Endometrium (tissue), 2 donors: Measurements from ENCODE around the gene ECE2.
"Not testable (repeated sequence)": the region's sequence is repeated elsewhere in the genome, so short reads cannot be mapped to it uniquely, and the experiment has no call there.

Experiments
- FAIRE-seq: peaks from 2 replicates; lab custom pipeline; 2012; peaks lifted over from hg19 to GRCh38; lab: Jason Lieb, UNC
- donor health status: control.
- donor health status: control.

The ECE2 gene

DNA sequence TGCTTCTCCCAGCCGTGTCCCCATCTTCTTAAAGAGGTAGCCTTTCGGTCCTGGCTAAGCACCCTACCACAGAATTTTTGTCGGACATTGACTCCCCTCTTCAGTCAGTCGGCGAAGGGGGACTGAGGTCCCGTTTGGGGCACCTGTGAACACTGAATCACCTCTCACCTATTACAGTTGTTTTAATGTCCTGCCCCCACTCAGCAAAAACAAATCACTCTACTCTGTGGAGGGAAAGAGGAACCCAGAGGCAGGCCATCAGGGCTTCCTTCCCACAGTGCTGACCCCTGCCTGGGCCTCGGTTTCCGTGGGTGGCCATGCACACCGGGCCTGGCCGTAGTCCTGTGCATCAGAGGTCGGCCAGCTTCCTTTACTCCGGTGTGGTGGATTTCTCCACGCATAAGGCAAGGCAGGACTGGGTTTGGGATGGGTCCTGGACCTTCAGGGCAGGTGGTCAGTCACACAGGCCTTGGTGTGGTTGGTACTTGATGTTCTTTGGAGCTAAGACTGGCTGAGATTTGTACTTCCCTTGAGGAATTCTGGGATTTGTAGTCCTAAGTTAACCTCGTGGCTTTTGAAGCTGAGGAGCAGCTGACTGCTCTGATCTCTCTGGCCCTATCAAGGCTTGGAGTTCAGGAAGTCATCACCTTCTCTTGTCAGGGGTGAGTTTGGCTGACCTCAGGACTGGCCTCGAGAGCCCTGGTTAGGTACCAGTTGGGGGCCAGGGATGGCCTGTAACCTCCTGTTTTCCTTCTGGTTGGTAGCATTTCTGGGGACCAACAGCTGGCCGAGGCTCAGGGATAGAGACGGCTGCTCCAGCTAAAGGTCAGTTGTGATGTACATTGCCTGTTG lies 61.0 kb downstream of the ECE2 start:
- FAIRE-seq, result no peak

- no peak for FAIRE-seq
Measured at GRCh38 chr3:184337399-184337714, 61.5 kb downstream of the ECE2 start, which contains the start of gene FAM131A. TSS of gene FAM131A (plus strand) at chr3:184337600. CDS start at chr3:184337631, 31 bp downstream.

- FAIRE-seq, result no peak
Measured at GRCh38 chr3:184337981-184338380, 62.2 kb downstream of the ECE2 start.

DNA sequence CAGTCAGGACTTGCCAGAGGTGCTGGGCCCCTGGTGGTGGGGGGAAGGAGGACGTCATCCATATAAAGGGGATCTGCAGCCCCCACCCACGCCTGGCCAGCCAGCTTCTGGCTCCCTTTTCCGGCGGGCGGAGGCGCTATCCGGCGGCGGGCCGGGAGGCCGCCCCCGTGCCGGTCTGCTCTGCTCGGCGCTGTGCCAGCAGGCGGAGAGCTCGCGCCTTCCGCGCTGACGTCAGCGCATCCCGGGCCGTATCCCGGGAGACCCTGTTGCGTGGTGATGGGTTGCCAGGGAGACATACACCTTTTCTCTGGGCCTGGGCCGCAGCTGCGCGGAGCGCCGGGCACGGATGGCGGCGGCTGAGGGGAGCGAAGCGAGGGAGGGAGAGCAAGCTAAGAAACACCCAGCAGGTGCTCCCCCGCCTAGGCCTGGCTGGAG lies 62.7 kb downstream of the ECE2 start:
- no peak for FAIRE-seq

DNA sequence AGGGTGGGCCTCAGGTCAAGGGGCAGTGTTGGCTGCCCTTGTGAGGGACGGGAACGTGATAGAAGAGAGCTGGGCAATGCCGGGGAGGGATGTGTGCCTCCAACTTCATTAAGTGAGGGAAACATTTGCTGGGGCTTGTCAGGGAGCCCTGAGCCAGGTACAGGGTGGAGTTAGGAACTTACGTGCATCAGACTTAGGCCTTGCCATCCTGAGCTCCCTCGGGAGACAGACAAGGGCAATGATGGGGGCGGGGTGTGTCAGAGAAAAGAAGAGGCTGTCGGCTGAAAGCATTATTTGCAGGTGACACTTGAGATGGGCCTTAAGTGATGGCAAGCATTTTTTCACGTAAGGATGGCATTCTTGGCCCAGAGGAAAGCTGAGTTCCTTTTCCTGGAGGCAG lies 63.2 kb downstream of the ECE2 start:
- FAIRE-seq, result no peak

DNA sequence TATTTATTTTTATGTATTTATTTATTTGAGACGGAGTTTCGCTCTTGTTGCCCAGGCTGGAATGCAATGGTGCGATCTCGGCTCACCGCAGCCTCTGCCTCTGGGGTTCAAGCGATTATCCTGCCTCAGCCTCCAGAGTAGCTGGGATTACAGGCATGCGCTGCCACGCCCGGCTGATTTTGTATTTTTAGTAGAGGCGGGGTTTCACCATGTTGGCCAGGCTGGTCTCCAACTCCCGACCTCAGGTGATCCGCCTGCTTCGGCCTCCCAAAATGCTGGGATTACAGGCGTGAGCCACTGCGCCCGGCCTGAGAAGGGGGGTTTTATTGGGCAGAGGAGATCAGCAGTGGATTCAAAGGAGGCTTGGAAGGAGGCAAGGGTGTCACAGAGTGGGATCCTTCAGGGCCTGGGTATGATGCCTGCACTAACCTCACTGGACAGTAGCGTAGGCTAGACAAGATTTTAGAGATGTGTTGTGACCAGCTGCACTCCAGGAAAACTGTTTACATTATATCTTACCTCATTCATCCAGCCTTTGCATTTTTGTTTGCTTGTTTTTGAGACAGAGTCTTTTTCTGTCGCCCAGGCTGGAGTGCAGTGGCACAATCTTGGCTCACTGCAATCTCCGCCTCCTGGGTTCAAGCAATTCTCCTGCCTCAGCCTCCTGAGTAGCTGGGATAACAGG lies 63.8 kb downstream of the ECE2 start:
- not testable (repeated sequence) for FAIRE-seq

DNA sequence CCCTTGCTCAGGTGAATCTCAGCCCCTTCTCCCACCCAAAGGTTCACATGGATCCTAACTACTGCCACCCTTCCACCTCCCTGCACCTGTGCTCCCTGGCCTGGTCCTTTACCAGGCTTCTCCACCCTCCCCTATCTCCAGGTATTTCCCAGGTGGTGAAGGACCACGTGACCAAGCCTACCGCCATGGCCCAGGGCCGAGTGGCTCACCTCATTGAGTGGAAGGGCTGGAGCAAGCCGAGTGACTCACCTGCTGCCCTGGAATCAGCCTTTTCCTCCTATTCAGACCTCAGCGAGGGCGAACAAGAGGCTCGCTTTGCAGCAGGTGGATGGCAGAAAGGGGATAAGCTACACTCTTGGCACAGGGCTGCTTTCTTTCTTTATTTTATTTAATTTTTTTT lies 66.1 kb downstream of the ECE2 start:
- no peak for FAIRE-seq
